HG02678 (cell line): ENCODE results near the gene ANO1.

Source experiments
- ATAC-seq: cut with Tn5 transposase; IDR thresholded peaks from one replicate; pipeline ENCODE4 v1.9.1; 2021; ENCODE audit warnings: mild to moderate bottlenecking, moderate library complexity; ENCODE audit not compliant: unreplicated experiment

The ANO1 gene

GRCh38 chr11:70072461-70072860 lies 5.7 kb upstream of the ANO1 start:
- no peak for ATAC-seq

GRCh38 chr11:70072861-70073755 lies 5.0 kb upstream of the ANO1 start:
- ATAC-seq: no peak

- ATAC-seq: no peak
These were observed 4.2 kb upstream of the ANO1 start for GRCh38 chr11:70073871-70074371.

- no peak for ATAC-seq
These were observed 3.4 kb upstream of the ANO1 start for GRCh38 chr11:70074746-70075145.

- no peak for ATAC-seq
These were observed 2.3 kb upstream of the ANO1 start for GRCh38 chr11:70075836-70076235.

GRCh38 chr11:70076461-70076931 lies 1.6 kb upstream of the ANO1 start:
- no peak for ATAC-seq

GRCh38 chr11:70077411-70078094 lies 564 bp upstream of the ANO1 start:
- ATAC-seq: no peak

- ATAC-seq: no peak
These were observed 882 bp downstream of the ANO1 start for GRCh38 chr11:70078781-70079616.

- ATAC-seq: no peak
These were observed 1.6 kb downstream of the ANO1 start for GRCh38 chr11:70079691-70080090.

GRCh38 chr11:70080763-70081162 lies 2.6 kb downstream of the ANO1 start:
- no peak for ATAC-seq

- ATAC-seq: no peak
These were observed 4.7 kb downstream of the ANO1 start for GRCh38 chr11:70082829-70083228.

- no peak for ATAC-seq
These were observed 6.2 kb downstream of the ANO1 start for GRCh38 chr11:70084046-70084984.

GRCh38 chr11:70085815-70086769 lies 8.0 kb downstream of the ANO1 start:
- ATAC-seq: no peak

- ATAC-seq: no peak
These were observed 9.5 kb downstream of the ANO1 start for GRCh38 chr11:70087446-70088167.

- no peak for ATAC-seq
These were observed 10.7 kb downstream of the ANO1 start for GRCh38 chr11:70088735-70089250.

GRCh38 chr11:70089631-70090030 lies 11.5 kb downstream of the ANO1 start:
- ATAC-seq: no peak

- ATAC-seq: no peak
These were observed 12.9 kb downstream of the ANO1 start for GRCh38 chr11:70090961-70091381.

- no peak for ATAC-seq
These were observed 13.5 kb downstream of the ANO1 start for GRCh38 chr11:70091638-70092037.
